OCI-LY1 (cell line): ENCODE data around the gene STRN4.

Source experiments
- EZH2 ChIP-seq: fragments of 200-600 bp; sonication (generic), shearing (Covaris generic); IDR thresholded peaks from 2 replicates; pipeline ENCODE4 v1.8.0; 2017; ENCODE audit warnings: borderline replicate concordance, mixed run types, mild to moderate bottlenecking, antibody characterized with exemption, low read length, moderate library complexity, mixed read lengths
- TF ChIP-seq, protein P1 (sequence below): fragments of 200-600 bp; sonication (generic), shearing (Covaris generic); IDR thresholded peaks from 2 replicates; pipeline ENCODE4 v1.5.1; 2017; ENCODE audit warnings: mild to moderate bottlenecking, antibody characterized with exemption, low read length, moderate library complexity, mixed read lengths

DNA sequence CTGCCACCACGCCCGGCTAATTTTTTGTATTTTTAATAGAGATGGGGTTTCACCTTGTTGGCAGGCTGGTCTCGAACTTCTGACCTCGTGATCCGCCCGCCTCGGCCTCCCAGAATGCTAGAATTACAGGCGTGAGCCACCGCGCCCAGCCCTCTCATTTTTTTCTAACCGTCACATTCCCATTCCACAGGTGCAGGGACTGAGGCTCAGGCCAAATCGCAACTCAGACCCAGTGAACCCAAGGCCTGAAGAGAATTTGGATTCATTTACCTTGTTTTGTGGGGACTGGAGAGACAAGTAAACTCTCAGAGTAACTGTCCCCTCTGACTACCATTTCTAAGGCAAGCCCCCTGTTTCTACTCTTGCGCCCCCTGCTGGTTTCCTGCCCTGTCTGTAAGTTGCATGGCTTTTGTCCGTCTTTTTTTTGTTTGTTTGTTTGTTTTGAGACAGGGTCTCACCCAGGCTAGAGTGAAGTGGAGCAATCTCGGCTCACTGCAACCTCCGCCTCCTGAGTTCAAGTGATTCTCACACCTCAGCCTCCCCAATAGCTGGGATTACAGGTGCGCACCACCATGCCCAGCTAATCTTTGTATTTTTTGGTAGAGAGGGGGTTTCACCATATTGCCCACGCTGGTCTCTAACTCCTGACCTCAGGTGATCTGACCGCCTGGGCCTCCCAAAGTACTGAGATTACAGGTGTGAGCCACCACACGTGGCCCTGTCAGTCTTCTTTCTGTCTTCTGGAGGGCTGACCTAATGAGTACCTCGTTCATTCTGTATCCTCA lies 2.3 kb upstream of the STRN4 start:
- TF ChIP-seq, protein P1, sequence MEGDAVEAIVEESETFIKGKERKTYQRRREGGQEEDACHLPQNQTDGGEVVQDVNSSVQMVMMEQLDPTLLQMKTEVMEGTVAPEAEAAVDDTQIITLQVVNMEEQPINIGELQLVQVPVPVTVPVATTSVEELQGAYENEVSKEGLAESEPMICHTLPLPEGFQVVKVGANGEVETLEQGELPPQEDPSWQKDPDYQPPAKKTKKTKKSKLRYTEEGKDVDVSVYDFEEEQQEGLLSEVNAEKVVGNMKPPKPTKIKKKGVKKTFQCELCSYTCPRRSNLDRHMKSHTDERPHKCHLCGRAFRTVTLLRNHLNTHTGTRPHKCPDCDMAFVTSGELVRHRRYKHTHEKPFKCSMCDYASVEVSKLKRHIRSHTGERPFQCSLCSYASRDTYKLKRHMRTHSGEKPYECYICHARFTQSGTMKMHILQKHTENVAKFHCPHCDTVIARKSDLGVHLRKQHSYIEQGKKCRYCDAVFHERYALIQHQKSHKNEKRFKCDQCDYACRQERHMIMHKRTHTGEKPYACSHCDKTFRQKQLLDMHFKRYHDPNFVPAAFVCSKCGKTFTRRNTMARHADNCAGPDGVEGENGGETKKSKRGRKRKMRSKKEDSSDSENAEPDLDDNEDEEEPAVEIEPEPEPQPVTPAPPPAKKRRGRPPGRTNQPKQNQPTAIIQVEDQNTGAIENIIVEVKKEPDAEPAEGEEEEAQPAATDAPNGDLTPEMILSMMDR: peak; percentile 91
- TF ChIP-seq EZH2: no peak
